Measurements from ENCODE around the gene FAM177A1. TPM values are rescaled to one million over a fixed set of nuclear protein-coding genes. Genes with fewer than 3 reads are reported as not detected.
"Not testable (repeated sequence)": the region's sequence is repeated elsewhere in the genome, so short reads cannot be mapped to it uniquely, and the experiment has no call there.

FAM177A1 gene, protein sequence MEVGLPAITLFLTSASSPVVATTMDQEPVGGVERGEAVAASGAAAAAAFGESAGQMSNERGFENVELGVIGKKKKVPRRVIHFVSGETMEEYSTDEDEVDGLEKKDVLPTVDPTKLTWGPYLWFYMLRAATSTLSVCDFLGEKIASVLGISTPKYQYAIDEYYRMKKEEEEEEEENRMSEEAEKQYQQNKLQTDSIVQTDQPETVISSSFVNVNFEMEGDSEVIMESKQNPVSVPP
- 10 to 100 TPM; 33.2 to 37.1 TPM for total RNA-seq

DNA sequence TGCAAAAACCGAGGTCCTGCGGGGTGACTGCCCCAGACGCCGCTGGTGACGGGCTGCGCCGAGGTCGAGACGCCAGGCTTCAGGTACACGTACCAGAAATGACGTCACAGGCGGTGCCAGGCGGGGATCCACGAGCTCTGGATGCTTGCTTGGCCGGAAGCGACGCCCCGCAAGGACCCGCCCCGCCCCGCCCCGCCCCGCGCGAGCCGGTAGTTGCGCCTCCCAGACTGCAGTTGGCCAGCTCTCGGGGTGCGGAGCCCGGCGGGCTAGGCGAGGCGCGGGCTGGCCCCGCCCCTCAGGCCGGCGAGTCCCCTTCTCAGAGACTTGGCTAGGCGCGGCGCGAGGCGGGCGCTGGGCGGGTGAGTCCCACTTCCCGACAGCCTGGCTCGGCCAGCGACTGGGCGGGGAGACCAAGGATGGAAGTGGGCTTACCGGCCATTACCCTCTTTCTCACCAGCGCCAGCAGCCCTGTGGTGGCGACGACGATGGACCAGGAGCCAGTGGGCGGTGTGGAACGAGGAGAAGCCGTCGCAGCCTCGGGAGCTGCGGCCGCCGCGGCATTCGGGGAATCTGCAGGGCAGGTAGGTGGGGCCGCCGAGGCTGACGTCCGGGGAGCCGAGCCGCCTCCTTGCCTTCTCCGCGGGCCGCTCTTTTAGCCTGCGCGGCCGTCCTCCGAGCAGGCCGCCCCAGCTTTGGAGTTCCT, at the start of gene FAM177A1:
Gene FAM177A1 (plus strand): TSS at position 225 of the 703 bp plus-strand sequence. CDS start 192 bp downstream, at position 417.
- H3K27ac Mint-ChIP-seq: peak within 1 kb of the TSS; percentile 97
- ChIA-PET POLR2A (interaction anchor here (0.7 to 1.2 kb wide), 7 partner anchors 64 to 369 kb away, joined by 3 to 6 read pairs (median 3); partner anchors contain the start of genes BAZ1A, PSMA6 and SRP54), CTCF (interaction anchor here (0.6 to 2.4 kb wide), 11 partner anchors 11 to 435 kb away, joined by 3 to 8 read pairs (median 3); partner anchors contain the start of genes NFKBIA and SRP54)
- H3K4me1 Mint-ChIP-seq: peaks cover 34% of the 10 kb centered on the region
- peak; percentile 99 for DNase-seq
- H3K36me3 Mint-ChIP-seq (ENCODE audit: low read depth): peaks cover 21% of the 10 kb centered on the region
- peak within 1 kb of the TSS; percentile 84 for H3K4me3 Mint-ChIP-seq
- H3K27me3 Mint-ChIP-seq: no peaks in the 10 kb centered on the region
- H3K9me3 Mint-ChIP-seq: no peaks in the 10 kb centered on the region

DNA sequence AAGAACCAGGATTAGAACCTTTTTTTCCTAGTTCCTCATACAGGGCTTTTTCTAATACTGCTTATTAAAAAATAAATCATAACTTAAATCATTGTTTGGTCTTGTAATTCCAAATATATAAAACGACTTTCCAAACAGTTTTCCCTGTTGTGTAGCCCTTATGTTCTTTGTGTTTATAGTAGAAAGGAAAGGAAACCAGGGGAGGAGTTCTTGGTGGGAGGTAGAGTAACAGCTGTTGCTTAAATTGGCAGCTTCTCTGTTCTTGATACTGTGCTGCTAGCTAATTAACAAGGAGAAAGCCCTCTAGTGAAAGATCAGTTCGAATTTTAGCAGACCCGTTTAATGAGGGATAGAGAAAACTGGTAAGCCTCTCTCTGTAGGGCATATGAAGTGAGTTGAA, 48.3 kb upstream of the FAM177A1 start:
- no peak overlapping the region for H3K4me3 Mint-ChIP-seq
- peaks cover 34% of the 10 kb centered on the region for H3K36me3 Mint-ChIP-seq (ENCODE audit: low read depth)
- no peaks in the 10 kb centered on the region for H3K9me3 Mint-ChIP-seq
- no peaks in the 10 kb centered on the region for H3K27me3 Mint-ChIP-seq
- ChIA-PET CTCF (no interaction called here), POLR2A (no interaction called here)
- DNase-seq: no peak
- H3K27ac Mint-ChIP-seq: no peak overlapping the region
- peaks cover 6% of the 10 kb centered on the region for H3K4me1 Mint-ChIP-seq

DNA sequence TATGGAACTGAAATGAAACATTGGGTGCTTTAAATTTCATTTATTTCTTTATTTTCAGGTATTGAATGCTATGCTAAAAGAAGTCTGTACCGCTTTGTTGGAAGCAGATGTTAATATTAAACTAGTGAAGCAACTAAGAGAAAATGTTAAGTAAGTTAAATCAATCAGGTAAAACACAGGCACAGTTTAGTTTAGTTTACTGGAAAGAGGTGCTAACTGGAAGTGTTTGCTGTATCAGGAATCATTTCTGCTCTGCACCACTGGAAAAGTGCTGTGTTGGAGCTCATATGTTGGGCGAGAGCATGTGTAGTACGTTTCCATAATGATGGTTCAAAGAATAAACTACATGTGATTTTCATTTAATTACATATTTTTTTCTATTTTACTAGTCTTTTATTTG, 46.6 kb upstream of the FAM177A1 start:
- ChIA-PET CTCF (interaction anchor here (1.2 kb wide), 1 partner anchor 208 kb away, joined by 3 read pairs; no protein-coding TSS in a partner anchor), POLR2A (no interaction called here)
- H3K4me3 Mint-ChIP-seq: no peak overlapping the region
- H3K36me3 Mint-ChIP-seq (ENCODE audit: low read depth): peaks cover 39% of the 10 kb centered on the region
- H3K9me3 Mint-ChIP-seq: no peaks in the 10 kb centered on the region
- H3K4me1 Mint-ChIP-seq: peaks cover 2% of the 10 kb centered on the region
- no peaks in the 10 kb centered on the region for H3K27me3 Mint-ChIP-seq
- DNase-seq: no peak
- H3K27ac Mint-ChIP-seq: no peak overlapping the region

DNA sequence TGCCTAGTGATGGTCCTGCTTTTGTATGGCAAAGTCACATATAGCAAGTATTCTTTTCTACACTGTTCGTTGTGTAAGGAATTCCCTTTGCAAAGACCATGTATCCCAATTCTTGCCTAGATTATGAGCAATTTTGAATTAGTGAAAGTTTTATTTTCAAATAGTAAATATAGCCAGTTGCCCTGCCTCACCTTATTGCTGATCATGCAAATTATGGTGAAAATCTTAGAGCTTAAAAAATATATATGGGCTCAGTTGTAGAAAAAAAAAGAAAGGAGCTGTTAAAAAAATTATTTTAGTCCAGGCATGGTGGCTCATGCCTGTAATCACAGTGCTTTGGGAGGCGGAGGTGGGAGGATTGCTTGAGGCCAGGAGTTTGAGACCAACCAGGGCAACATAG, 44.5 kb upstream of the FAM177A1 start:
- POLR2A ChIA-PET: no interaction called here
- no peak overlapping the region for H3K4me3 Mint-ChIP-seq
- no peak overlapping the region for H3K27ac Mint-ChIP-seq
- CTCF ChIA-PET: interaction anchor here (0.6 kb wide), 1 partner anchor 794 kb away, joined by 4 read pairs; no protein-coding TSS in a partner anchor
- no peak for DNase-seq
- peaks cover 37% of the 10 kb centered on the region for H3K36me3 Mint-ChIP-seq (ENCODE audit: low read depth)
- H3K9me3 Mint-ChIP-seq: no peaks in the 10 kb centered on the region
- no peaks in the 10 kb centered on the region for H3K27me3 Mint-ChIP-seq
- no peaks in the 10 kb centered on the region for H3K4me1 Mint-ChIP-seq

DNA sequence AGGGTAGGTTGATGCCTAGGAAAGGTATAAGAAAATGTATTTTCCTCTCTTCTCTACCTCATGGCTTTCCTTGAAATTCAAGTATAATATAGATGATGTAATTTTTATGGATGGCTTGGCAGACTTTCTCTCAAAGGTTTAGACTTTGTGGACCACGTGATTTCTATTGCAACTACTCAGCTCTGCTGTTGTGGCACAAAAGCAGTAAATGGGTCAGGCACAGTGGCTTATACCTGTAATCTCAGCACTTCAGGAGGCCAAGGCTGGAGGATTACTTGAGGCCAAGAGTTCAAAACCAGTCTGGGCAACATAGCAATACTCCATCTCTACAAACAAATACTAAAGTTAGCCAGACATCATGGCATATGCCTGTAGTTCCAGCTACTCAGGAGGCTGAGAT, 41.2 kb upstream of the FAM177A1 start:
- CTCF ChIA-PET: interaction anchor here (1.0 to 1.2 kb wide), 4 partner anchors 9 to 21 kb away, joined by 3 to 4 read pairs (median 3); no protein-coding TSS in a partner anchor
- Mint-ChIP-seq H3K27me3 (no peaks in the 10 kb centered on the region), H3K27ac (no peak overlapping the region), H3K36me3 (ENCODE audit: low read depth) (peaks cover 32% of the 10 kb centered on the region), H3K9me3 (no peaks in the 10 kb centered on the region), H3K4me3 (no peak overlapping the region), H3K4me1 (no peaks in the 10 kb centered on the region)
- POLR2A ChIA-PET: interaction anchor here (0.6 kb wide), 1 partner anchor 110 kb away, joined by 3 read pairs; no protein-coding TSS in a partner anchor
- no peak for DNase-seq

DNA sequence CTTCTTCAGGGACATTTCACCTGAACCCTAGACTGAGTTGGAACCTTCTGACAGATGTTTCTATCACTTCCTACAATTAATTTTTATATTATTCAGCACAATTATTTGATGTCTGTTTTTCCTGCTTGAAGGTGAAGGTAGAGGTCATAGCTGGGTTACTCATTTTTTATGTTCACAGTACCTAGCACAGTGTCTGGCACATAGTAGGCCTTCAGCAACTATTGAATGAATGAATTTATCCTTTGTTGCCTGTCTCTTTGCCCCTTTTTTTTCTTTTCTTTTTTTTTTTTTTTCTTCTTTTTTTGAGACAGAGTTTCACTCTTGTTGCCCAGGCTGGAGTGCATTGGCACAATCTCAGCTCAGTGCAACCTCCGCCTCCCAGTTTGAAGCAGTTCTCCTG, 29.5 kb upstream of the FAM177A1 start:
- H3K27me3 Mint-ChIP-seq: no peaks in the 10 kb centered on the region
- no peak overlapping the region for H3K4me3 Mint-ChIP-seq
- H3K36me3 Mint-ChIP-seq (ENCODE audit: low read depth): peaks cover 54% of the 10 kb centered on the region
- H3K4me1 Mint-ChIP-seq: no peaks in the 10 kb centered on the region
- no peaks in the 10 kb centered on the region for H3K9me3 Mint-ChIP-seq
- DNase-seq: no peak
- no peak overlapping the region for H3K27ac Mint-ChIP-seq
- POLR2A ChIA-PET: no interaction called here
- CTCF ChIA-PET: no interaction called here

GRCh38 chr14:35020713-35021112, 25.4 kb upstream of the FAM177A1 start:
- Mint-ChIP-seq H3K36me3 (ENCODE audit: low read depth) (peaks cover 51% of the 10 kb centered on the region), H3K4me3 (no peak overlapping the region), H3K27ac (no peak overlapping the region), H3K27me3 (no peaks in the 10 kb centered on the region), H3K9me3 (no peaks in the 10 kb centered on the region), H3K4me1 (no peaks in the 10 kb centered on the region)
- DNase-seq: no peak
- ChIA-PET POLR2A (no interaction called here), CTCF (interaction anchor here (0.6 to 1.6 kb wide), 2 partner anchors 17 to 399 kb away, joined by 3 read pairs; no protein-coding TSS in a partner anchor)

DNA sequence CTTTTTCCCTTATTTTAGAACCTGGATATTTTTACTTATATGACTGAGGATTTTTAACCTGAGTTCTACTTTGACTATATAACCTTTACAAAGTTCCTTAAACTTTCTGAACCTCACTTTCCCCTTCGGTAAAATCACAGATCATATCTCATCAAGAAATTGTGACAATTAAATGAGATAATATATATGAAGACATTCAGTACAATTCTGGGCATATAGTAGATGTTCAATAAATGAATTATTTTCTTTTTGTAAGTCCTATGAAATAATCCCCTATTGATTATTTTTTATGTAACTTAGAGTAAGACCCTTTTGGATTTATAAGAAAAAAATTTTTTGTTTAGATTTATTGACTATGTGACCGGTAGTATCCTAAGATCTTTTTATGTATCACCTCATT, 17.6 kb upstream of the FAM177A1 start:
- no peaks in the 10 kb centered on the region for H3K27me3 Mint-ChIP-seq
- ChIA-PET POLR2A (no interaction called here), CTCF (no interaction called here)
- no peak overlapping the region for H3K27ac Mint-ChIP-seq
- H3K4me1 Mint-ChIP-seq: no peaks in the 10 kb centered on the region
- no peak for DNase-seq
- H3K36me3 Mint-ChIP-seq (ENCODE audit: low read depth): peaks cover 54% of the 10 kb centered on the region
- H3K9me3 Mint-ChIP-seq: peaks cover 2% of the 10 kb centered on the region
- H3K4me3 Mint-ChIP-seq: no peak overlapping the region

DNA sequence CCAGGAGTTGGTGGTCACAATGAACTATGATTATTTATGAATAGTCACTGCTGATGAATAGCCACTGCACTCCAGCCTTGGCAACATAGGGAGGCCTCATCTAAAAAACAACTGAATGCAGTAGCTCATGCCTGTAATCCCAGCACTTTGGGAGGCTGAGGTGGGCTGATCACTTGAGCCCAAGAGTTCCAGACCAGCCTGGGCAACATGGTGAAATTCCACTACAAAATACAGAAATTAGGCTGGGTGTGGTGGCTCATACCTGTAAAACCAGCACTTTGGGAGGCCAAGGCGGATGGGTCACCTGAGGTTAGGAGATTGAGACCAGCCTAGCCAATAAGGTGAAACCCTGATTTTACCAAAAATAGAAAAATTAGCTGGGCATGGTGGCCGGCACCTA, 13.5 kb upstream of the FAM177A1 start:
- Mint-ChIP-seq H3K4me3 (no peak overlapping the region), H3K27me3 (no peaks in the 10 kb centered on the region), H3K27ac (no peak overlapping the region), H3K9me3 (peaks cover 17% of the 10 kb centered on the region), H3K4me1 (no peaks in the 10 kb centered on the region), H3K36me3 (ENCODE audit: low read depth) (peaks cover 55% of the 10 kb centered on the region)
- POLR2A ChIA-PET: no interaction called here
- no peak for DNase-seq
- CTCF ChIA-PET: interaction anchor here (1.2 kb wide), 1 partner anchor 14 kb away, joined by 4 read pairs; the partner anchor contains the start of gene FAM177A1

DNA sequence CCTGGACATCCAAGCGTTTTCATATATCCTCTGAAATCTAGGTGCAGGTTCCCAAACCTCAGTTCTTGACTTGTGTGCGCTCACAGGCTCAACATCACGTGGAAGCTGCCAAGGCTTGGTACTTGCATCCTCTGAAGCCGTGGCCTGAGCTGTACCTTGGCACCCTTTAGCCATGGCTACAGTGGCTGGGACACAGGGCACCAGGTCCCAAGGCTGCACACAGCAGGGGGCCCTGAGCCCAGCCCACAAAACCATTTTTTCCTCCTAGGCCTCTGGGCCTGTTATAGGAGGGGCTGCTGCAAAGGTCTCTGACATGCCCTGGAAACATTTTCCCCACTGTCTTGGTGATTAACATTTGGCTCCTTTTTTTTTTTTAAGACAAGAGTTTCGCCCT, 11.6 kb upstream of the FAM177A1 start:
- Mint-ChIP-seq H3K9me3 (peaks cover 17% of the 10 kb centered on the region), H3K27ac (no peak overlapping the region), H3K4me3 (no peak overlapping the region), H3K4me1 (no peaks in the 10 kb centered on the region), H3K36me3 (ENCODE audit: low read depth) (peaks cover 42% of the 10 kb centered on the region), H3K27me3 (no peaks in the 10 kb centered on the region)
- ChIA-PET POLR2A (no interaction called here), CTCF (interaction anchor here (0.6 kb wide), 1 partner anchor 190 kb away, joined by 3 read pairs; no protein-coding TSS in a partner anchor)
- no peak for DNase-seq

DNA sequence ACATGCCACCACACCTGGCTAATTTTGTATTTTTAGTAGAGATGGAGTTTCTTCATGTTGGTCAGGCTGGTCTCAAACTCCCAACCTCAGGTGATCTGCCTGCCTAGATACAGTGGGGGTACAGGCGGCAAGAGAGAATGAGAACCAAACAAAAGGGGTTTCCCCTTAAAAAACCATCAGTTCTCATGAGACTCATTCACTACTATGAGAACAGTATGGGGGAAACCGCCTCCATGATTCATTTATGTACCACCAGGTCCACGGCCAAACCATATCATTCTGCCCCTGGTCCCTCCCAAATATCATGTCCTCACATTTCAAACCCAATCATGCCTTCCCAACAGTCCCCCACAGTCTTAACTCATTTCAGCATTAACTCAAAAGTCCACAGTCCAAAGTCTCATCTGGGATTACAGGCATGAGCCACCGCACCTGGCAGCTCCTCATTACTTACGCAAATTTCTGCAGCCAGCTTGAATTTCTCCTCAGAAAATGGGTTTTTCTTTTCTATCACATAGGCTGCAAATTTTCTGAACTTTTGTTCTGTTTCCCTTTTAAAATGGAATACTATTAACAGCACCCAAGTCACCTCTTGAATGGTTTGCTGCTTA, 11.0 kb upstream of the FAM177A1 start:
- POLR2A ChIA-PET, H3K27me3 Mint-ChIP-seq, H3K4me3 Mint-ChIP-seq, H3K27ac Mint-ChIP-seq, H3K4me1 Mint-ChIP-seq, DNase-seq: not testable (repeated sequence)
- peaks cover 39% of the 10 kb centered on the region for H3K36me3 Mint-ChIP-seq (ENCODE audit: low read depth)
- CTCF ChIA-PET: interaction anchor here (0.6 to 0.9 kb wide), 2 partner anchors 11 to 189 kb away, joined by 3 read pairs; partner anchors contain the start of gene FAM177A1
- H3K9me3 Mint-ChIP-seq: peaks cover 17% of the 10 kb centered on the region

DNA sequence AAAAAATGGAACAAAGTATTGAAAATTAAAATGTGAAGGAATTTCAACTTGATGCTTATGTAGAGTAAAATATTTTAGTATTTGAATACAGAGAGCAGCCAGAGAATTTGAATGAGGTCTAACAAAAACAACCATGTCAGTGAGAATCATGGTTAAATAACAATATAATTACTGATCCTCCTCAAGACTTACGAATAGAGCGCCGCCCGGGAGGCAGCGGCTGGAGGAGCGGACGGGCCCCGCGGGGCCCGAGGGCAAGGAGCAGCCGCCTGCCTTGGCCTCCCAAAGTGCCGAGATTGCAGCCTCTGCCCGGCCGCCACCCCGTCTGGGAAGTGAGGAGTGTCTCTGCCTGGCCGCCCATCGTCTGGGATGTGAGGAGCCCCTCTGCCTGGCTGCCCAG, 7.8 kb upstream of the FAM177A1 start:
- Mint-ChIP-seq H3K9me3 (peaks cover 16% of the 10 kb centered on the region), H3K36me3 (ENCODE audit: low read depth) (peaks cover 20% of the 10 kb centered on the region)
- H3K27me3 Mint-ChIP-seq, POLR2A ChIA-PET, H3K27ac Mint-ChIP-seq, H3K4me3 Mint-ChIP-seq, H3K4me1 Mint-ChIP-seq, DNase-seq: not testable (repeated sequence)
- CTCF ChIA-PET: interaction anchor here (0.6 kb wide), 1 partner anchor 424 kb away, joined by 3 read pairs; no protein-coding TSS in a partner anchor

- Mint-ChIP-seq H3K27ac (no peak overlapping the region), H3K4me3 (no peak overlapping the region), H3K27me3 (no peaks in the 10 kb centered on the region), H3K36me3 (ENCODE audit: low read depth) (peaks cover under 1% of the 10 kb centered on the region), H3K4me1 (peaks cover 19% of the 10 kb centered on the region), H3K9me3 (no peaks in the 10 kb centered on the region)
- POLR2A ChIA-PET: no interaction called here
- CTCF ChIA-PET: interaction anchor here (0.6 to 1.5 kb wide), 2 partner anchors 17 to 19 kb away, joined by 3 to 4 read pairs; no protein-coding TSS in a partner anchor
- DNase-seq: no peak
These were observed 3.4 kb upstream of the FAM177A1 start for GRCh38 chr14:35042632-35043031.

Measured in activated CD4-positive, alpha-beta T cell treated with anti-CD3 and anti-CD28 coated beads, Interleukin-2, amount 10 ng/mL, durations not matched to agents 7 days and 5 days (primary cell).